ENCODE data around the gene MERTK. TPM values are rescaled to one million over a fixed set of nuclear protein-coding genes. Genes with fewer than 3 reads are reported as not detected.

Gene MERTK
- total RNA-seq, 1 donor from 2014 or later, result 6.3 TPM

GRCh38 chr2:111981666-111982065, 83.3 kb downstream of the MERTK start:
- no peak for DNase-seq

- no peak for DNase-seq
Observed at GRCh38 chr2:111982822-111983221, 84.4 kb downstream of the MERTK start.

- no peak for DNase-seq
Observed at GRCh38 chr2:111983478-111984212, 85.2 kb downstream of the MERTK start.

GRCh38 chr2:111984213-111984604, 85.8 kb downstream of the MERTK start:
- DNase-seq, result no peak

GRCh38 chr2:111985514-111985913, 87.1 kb downstream of the MERTK start:
- DNase-seq, result no peak

GRCh38 chr2:111986116-111986900, 87.9 kb downstream of the MERTK start:
- DNase-seq, result peak; percentile 15

GRCh38 chr2:111990375-111990774, 92.0 kb downstream of the MERTK start:
- DNase-seq, result no peak

GRCh38 chr2:111990856-111991255, 92.4 kb downstream of the MERTK start:
- no peak for DNase-seq

- no peak for DNase-seq
Observed at GRCh38 chr2:111994042-111994441, 95.6 kb downstream of the MERTK start.

- no peak for DNase-seq
Observed at GRCh38 chr2:111995148-111995547, 96.7 kb downstream of the MERTK start.

- DNase-seq, result no peak
Observed at GRCh38 chr2:111999809-112000208, 101.4 kb downstream of the MERTK start.

- DNase-seq, result no peak
Observed at GRCh38 chr2:112000399-112001135, 102.2 kb downstream of the MERTK start.

GRCh38 chr2:112001136-112001715, 102.8 kb downstream of the MERTK start:
- peak; percentile 10 for DNase-seq

GRCh38 chr2:112001942-112002341, 103.5 kb downstream of the MERTK start:
- no peak for DNase-seq

- DNase-seq, result no peak
Observed at GRCh38 chr2:112003576-112004252, 105.3 kb downstream of the MERTK start.

- DNase-seq, result peak; percentile 11
Observed at GRCh38 chr2:112004253-112004645, 105.8 kb downstream of the MERTK start.

GRCh38 chr2:112005406-112006075, 107.1 kb downstream of the MERTK start:
- no peak for DNase-seq

GRCh38 chr2:112006076-112006410, 107.6 kb downstream of the MERTK start:
- DNase-seq, result no peak

- DNase-seq, result no peak
Observed at GRCh38 chr2:112007493-112007892, 109.1 kb downstream of the MERTK start.

- no peak for DNase-seq
Observed at GRCh38 chr2:112008910-112009485, 110.6 kb downstream of the MERTK start.

- DNase-seq, result no peak
Observed at GRCh38 chr2:112010751-112011150, 112.3 kb downstream of the MERTK start.
